CD14-positive monocyte (primary cell): ENCODE data around the gene ACOT11. TPM values are rescaled to one million over a fixed set of nuclear protein-coding genes. Genes with fewer than 3 reads are reported as not detected.
A peak's percentile ranks its signal among the peaks of the same experiment; 100 is the strongest.

Experiments used
- DNase-seq, 3 donors: peaks; one replicate each; pipeline ENCODE4 v3.0.0-alpha.2; 2011 to 2022
- H2AFZ ChIP-seq: 2 replicates; pipeline ENCODE4 v1.6.0; 2012; ENCODE audit warnings: mild to moderate bottlenecking, low read depth, low read length, inconsistent platforms; ENCODE audit not compliant: insufficient read depth, poor library complexity, severe bottlenecking
- H3K27ac ChIP-seq, 2 donors: 1 replicate in 1 of 2; 2 replicates in 1 of 2; pipeline ENCODE4 v1.5.1; 2012 to 2013; ENCODE audit warnings: low read length in 2 of 2, control low read depth in 1 of 2, inconsistent platforms in 1 of 2, low read depth in 1 of 2, mild to moderate bottlenecking in 1 of 2
- H3K27me3 ChIP-seq, 2 donors: one replicate each; pipeline versions ENCODE4 v1.6.0 to v1.6.1; 2011 to 2013; ENCODE audit warnings: low read length in 2 of 2; ENCODE audit not compliant: control insufficient read depth in 2 of 2, insufficient read depth in 2 of 2
- H3K36me3 ChIP-seq, 2 donors: replicated peaks in 1 of 2; 1 replicate in 1 of 2; 2 replicates in 1 of 2; pipeline versions ENCODE4 v1.5.1 to v1.6.1; 2012 to 2013; ENCODE audit warnings: low read length in 2 of 2, control low read depth in 1 of 2, inconsistent platforms in 1 of 2, mild to moderate bottlenecking in 1 of 2; ENCODE audit not compliant: insufficient read depth in 2 of 2, control insufficient read depth in 1 of 2
- H3K4me1 ChIP-seq, 2 donors: 1 replicate in 1 of 2; 2 replicates in 1 of 2; pipeline versions ENCODE4 v1.5.1 to v1.6.1; 2012 to 2013; ENCODE audit warnings: low read length in 2 of 2, control low read depth in 1 of 2, inconsistent platforms in 1 of 2, mild to moderate bottlenecking in 1 of 2, moderate library complexity in 1 of 2; ENCODE audit not compliant: insufficient read depth in 2 of 2, control insufficient read depth in 1 of 2
- H3K4me2 ChIP-seq: replicated peaks from 2 replicates; pipeline ENCODE3; 2012; ENCODE audit warnings: low read length, moderate library complexity, mild to moderate bottlenecking; ENCODE audit not compliant: poor library complexity, severe bottlenecking; ENCODE audit errors: extremely low read depth
- H3K4me3 ChIP-seq, 3 experiments: fragments of 200-600 bp in 1 of 3; sonication (generic) in 1 of 3; replicated peaks in 1 of 3; 1 replicate in 2 of 3; 2 replicates in 1 of 3; pipeline ENCODE4 v1.5.1; 2011 to 2013; ENCODE audit warnings: low read length in 3 of 3, mild to moderate bottlenecking in 3 of 3, control low read depth in 2 of 3, low read depth in 2 of 3, inconsistent platforms in 1 of 3, moderate library complexity in 1 of 3
- H3K79me2 ChIP-seq: 2 replicates; pipeline ENCODE4 v1.6.0; 2012; ENCODE audit warnings: mild to moderate bottlenecking, control low read depth, inconsistent platforms, low read length, moderate library complexity; ENCODE audit not compliant: insufficient read depth
- H3K9ac ChIP-seq: 2 replicates; pipeline ENCODE4 v1.6.0; 2017; ENCODE audit warnings: low read length, mild to moderate bottlenecking; ENCODE audit not compliant: insufficient read depth, poor library complexity, severe bottlenecking
- H3K9me3 ChIP-seq, 2 donors: replicated peaks in 1 of 2; 1 replicate in 1 of 2; 2 replicates in 1 of 2; pipeline versions ENCODE4 v1.5.1 to v1.6.1; 2012 to 2013; ENCODE audit warnings: low read length in 2 of 2, control low read depth in 1 of 2; ENCODE audit not compliant: control insufficient read depth in 1 of 2, insufficient read depth in 1 of 2
- H4K20me1 ChIP-seq: 2 replicates; pipeline ENCODE4 v1.6.0; 2012; ENCODE audit warnings: mild to moderate bottlenecking, low read length, control low read depth, moderate library complexity; ENCODE audit not compliant: insufficient read depth
- H3K27ac Mint-ChIP-seq, 7 donors: one replicate each; pipeline ENCODE4 v1.8.0; 2020; ENCODE audit warnings: mild to moderate bottlenecking in 7 of 7, mixed read lengths in 7 of 7, moderate library complexity in 6 of 7, inconsistent platforms in 2 of 7
- H3K27me3 Mint-ChIP-seq, 3 donors: one replicate each; pipeline ENCODE4 v1.8.0; 2021 to 2022; ENCODE audit warnings: low read depth in 3 of 3, mild to moderate bottlenecking in 3 of 3, mixed read lengths in 3 of 3, moderate library complexity in 3 of 3, inconsistent platforms in 1 of 3
- H3K36me3 Mint-ChIP-seq, 2 donors: one replicate each; pipeline ENCODE4 v1.8.0; 2020; ENCODE audit warnings: mixed read lengths in 2 of 2, inconsistent platforms in 1 of 2, mild to moderate bottlenecking in 1 of 2
- H3K4me1 Mint-ChIP-seq: one replicate; pipeline ENCODE4 v1.8.0; 2020; ENCODE audit warnings: mild to moderate bottlenecking, mixed read lengths
- H3K4me3 Mint-ChIP-seq, 2 donors: one replicate each; pipeline ENCODE4 v1.8.0; 2020; ENCODE audit warnings: mild to moderate bottlenecking in 2 of 2, mixed read lengths in 2 of 2, moderate library complexity in 1 of 2
- H3K9me3 Mint-ChIP-seq, 7 donors: one replicate each; pipeline ENCODE4 v1.8.0; 2020 to 2022; ENCODE audit warnings: mixed read lengths in 7 of 7, mild to moderate bottlenecking in 6 of 7, moderate library complexity in 6 of 7, inconsistent platforms in 2 of 7
- WGBS: methylation state at CpG from one replicate; pipeline ENCODE4 v1.1.5; 2013; ENCODE audit warnings: missing lambda C conversion rate; ENCODE audit not compliant: insufficient coverage; 5-methylcytosine and 5-hydroxymethylcytosine counted together
- intact Hi-C, 2 donors: fragments of 100-400 bp; cut with micrococcal nuclease; formaldehyde crosslinking; loops; one replicate each; pipeline versions ENCODE4 v1.15.0 to v1.15.1; 2023
- polyA plus RNA-seq, 3 donors: library from polyadenylated mRNA; depleted of rRNA in 1 of 3; unstranded in 2 of 3; stranded (reverse) in 1 of 3; fragments of 300-500 nt in 2 of 3; fragments of >200 nt in 1 of 3; fragmentation: Illumina TruSeq in 2 of 3; gene quantifications; 1 replicate in 2 of 3; 2 replicates in 1 of 3; pipeline ENCODE4 v1.2.3, GENCODE V29; 2012 to 2021
- TF ChIP-seq, protein P1 (sequence below): fragments of 200-600 bp; IDR thresholded peaks from one replicate; pipeline ENCODE4 v1.8.0; 2022; ENCODE audit warnings: antibody characterized with exemption, mild to moderate bottlenecking

The ACOT11 gene
- polyA plus RNA-seq, 3 donors: 0.18 to 2.1 (median 0.79) TPM

DNA sequence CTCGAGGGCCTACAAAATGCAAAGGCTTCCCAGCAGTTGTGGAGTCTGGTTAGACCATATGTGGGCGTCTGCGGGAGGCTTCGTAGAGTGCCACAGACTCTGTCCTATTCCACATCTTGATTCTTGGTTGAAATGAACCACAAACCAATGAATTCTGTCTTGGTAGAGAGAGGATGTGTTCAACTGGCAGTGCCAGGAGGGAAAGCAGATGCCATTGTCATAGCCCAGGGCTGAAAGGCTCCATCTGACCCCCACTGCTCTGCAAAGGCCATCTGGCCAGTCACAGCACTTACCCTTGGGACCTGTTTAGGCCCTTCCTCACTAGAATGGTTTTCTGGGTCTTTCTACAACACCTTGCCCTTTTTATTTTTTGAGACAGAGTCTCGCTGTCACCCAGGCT is 22.1 kb downstream of the ACOT11 start:
- H3K79me2 ChIP-seq: no peaks in the 10 kb centered on the region
- no peak overlapping the region for H3K9ac ChIP-seq
- Mint-ChIP-seq H3K4me3 (no peak overlapping the region), H3K36me3 (no peaks in the 10 kb centered on the region), H3K9me3 (no peaks in the 10 kb centered on the region), H3K27ac (peak overlapping the region in 3 of 7 donors; percentile 2 to 38 (median 24)), H3K4me1 (peaks cover 31% of the 10 kb centered on the region), H3K27me3 (no peaks in the 10 kb centered on the region)
- no peak overlapping the region for H3K4me2 ChIP-seq
- TF ChIP-seq, protein P1, sequence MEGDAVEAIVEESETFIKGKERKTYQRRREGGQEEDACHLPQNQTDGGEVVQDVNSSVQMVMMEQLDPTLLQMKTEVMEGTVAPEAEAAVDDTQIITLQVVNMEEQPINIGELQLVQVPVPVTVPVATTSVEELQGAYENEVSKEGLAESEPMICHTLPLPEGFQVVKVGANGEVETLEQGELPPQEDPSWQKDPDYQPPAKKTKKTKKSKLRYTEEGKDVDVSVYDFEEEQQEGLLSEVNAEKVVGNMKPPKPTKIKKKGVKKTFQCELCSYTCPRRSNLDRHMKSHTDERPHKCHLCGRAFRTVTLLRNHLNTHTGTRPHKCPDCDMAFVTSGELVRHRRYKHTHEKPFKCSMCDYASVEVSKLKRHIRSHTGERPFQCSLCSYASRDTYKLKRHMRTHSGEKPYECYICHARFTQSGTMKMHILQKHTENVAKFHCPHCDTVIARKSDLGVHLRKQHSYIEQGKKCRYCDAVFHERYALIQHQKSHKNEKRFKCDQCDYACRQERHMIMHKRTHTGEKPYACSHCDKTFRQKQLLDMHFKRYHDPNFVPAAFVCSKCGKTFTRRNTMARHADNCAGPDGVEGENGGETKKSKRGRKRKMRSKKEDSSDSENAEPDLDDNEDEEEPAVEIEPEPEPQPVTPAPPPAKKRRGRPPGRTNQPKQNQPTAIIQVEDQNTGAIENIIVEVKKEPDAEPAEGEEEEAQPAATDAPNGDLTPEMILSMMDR: no peak
- peaks cover 24 to 26% of the 10 kb centered on the region in 2 donors for H3K4me1 ChIP-seq
- no peaks in the 10 kb centered on the region for H3K36me3 ChIP-seq
- H3K27ac ChIP-seq: no peak overlapping the region
- H4K20me1 ChIP-seq: no peaks in the 10 kb centered on the region
- H3K9me3 ChIP-seq: no peaks in the 10 kb centered on the region
- DNase-seq: no peak
- no peaks in the 10 kb centered on the region for H3K27me3 ChIP-seq
- no peak overlapping the region for H2AFZ ChIP-seq
- 92% methylated on average over 2 of the region's 5 CpGs for WGBS
- H3K4me3 ChIP-seq: no peak overlapping the region
- intact Hi-C loops: no loop called here

GRCh38 chr1:54571326-54571725 is 23.3 kb downstream of the ACOT11 start:
- H3K27me3 ChIP-seq: no peaks in the 10 kb centered on the region
- no peaks in the 10 kb centered on the region for H3K79me2 ChIP-seq
- H3K27me3 Mint-ChIP-seq: no peaks in the 10 kb centered on the region
- no peaks in the 10 kb centered on the region for H3K36me3 ChIP-seq
- peak overlapping the region; percentile 36 for H3K9ac ChIP-seq
- intact Hi-C loops: no loop called here
- H3K4me2 ChIP-seq: no peak overlapping the region
- H3K4me3 ChIP-seq: no peak overlapping the region
- H3K36me3 Mint-ChIP-seq: peaks cover 0 to 2% of the 10 kb centered on the region in 2 donors
- H3K4me1 ChIP-seq: peaks cover 24 to 26% of the 10 kb centered on the region in 2 donors
- no peaks in the 10 kb centered on the region for H3K9me3 Mint-ChIP-seq
- peaks cover 31% of the 10 kb centered on the region for H3K4me1 Mint-ChIP-seq
- no peak overlapping the region for H3K4me3 Mint-ChIP-seq
- no peak for DNase-seq
- H3K9me3 ChIP-seq: no peaks in the 10 kb centered on the region
- 69% methylated on average over 2 of the region's 3 CpGs for WGBS
- no peak overlapping the region for H3K27ac ChIP-seq
- H3K27ac Mint-ChIP-seq: peak overlapping the region in 2 of 7 donors; percentile 21 to 38
- H2AFZ ChIP-seq: no peak overlapping the region
- TF ChIP-seq, protein P1: no peak
- H4K20me1 ChIP-seq: no peaks in the 10 kb centered on the region
